Spleen (tissue), 7 donors: ENCODE results near the gene BPTF.
"Not testable (repeated sequence)": the region's sequence is repeated elsewhere in the genome, so short reads cannot be mapped to it uniquely, and the experiment has no call there.

Experiments used
- CTCF ChIP-seq, 11 experiments: fragments of 200-600 bp in 7 of 11; fragments of 450-650 bp in 4 of 11; sonication (generic) in 4 of 11; IDR thresholded peaks in 8 of 11; conservative IDR thresholded peaks in 3 of 11; 1 replicate in 7 of 11; 2 replicates in 4 of 11; pipeline versions ENCODE4 v1.4.0 to v1.8.0; 2016 to 2021; ENCODE audit warnings: antibody characterized with exemption in 11 of 11, inconsistent platforms in 4 of 11, mild to moderate bottlenecking in 1 of 11
- POLR2AphosphoS5 ChIP-seq, 3 donors: sonication (generic); formaldehyde crosslinking; IDR thresholded peaks; one replicate each; pipeline ENCODE4 v1.5.1; 2017; ENCODE audit warnings: antibody characterized with exemption in 3 of 3
- donor health status: DM: no; HTN: no; CAD: no; lungs with moderate emphysema.
- donor health status: DM: no; HTN: no; CAD: no.
- donor health status: DM: no; HTN: no; CAD: no.

- TF ChIP-seq CTCF (IDR thresholded peaks at IDR 0.05 in 8 of 11, conservative IDR thresholded peaks at IDR 0.05 in 3 of 11); POLR2AphosphoS5 (IDR thresholded peaks at IDR 0.05): not testable (repeated sequence)
Measured at GRCh38 chr17:67812380-67812779, 12.9 kb upstream of the BPTF start.
